Spleen (tissue), 11 donors: ENCODE measurements around the gene TPPP. TPM values are rescaled to one million over a fixed set of nuclear protein-coding genes. Genes with fewer than 3 reads are reported as not detected.
A peak's percentile ranks its signal among the peaks of the same experiment; 100 is the strongest.

Experiments
- DNase-seq: peaks from one replicate; pipeline ENCODE4 v3.0.0-alpha.2; 2020
- H3K27ac ChIP-seq, 8 donors: fragments of 200-600 bp; sonication (generic) in 7 of 8; 1 replicate in 4 of 8; 2 replicates in 4 of 8; pipeline versions ENCODE4 v1.5.0 to v1.8.0; 2016 to 2021; ENCODE audit warnings: inconsistent platforms in 4 of 8, mild to moderate bottlenecking in 4 of 8, moderate library complexity in 1 of 8
- H3K27me3 ChIP-seq, 7 donors: fragments of 200-600 bp; sonication (generic) in 6 of 7; replicated peaks in 1 of 7; 1 replicate in 4 of 7; 2 replicates in 3 of 7; pipeline versions ENCODE4 v1.5.0 to v1.8.0; 2016 to 2021; ENCODE audit warnings: inconsistent platforms in 3 of 7, mild to moderate bottlenecking in 1 of 7
- H3K36me3 ChIP-seq, 6 donors: fragments of 200-600 bp; sonication (generic) in 5 of 6; 1 replicate in 4 of 6; 2 replicates in 2 of 6; pipeline versions ENCODE4 v1.5.0 to v1.8.0; 2016 to 2021; ENCODE audit warnings: inconsistent platforms in 2 of 6
- H3K4me1 ChIP-seq, 6 donors: fragments of 200-600 bp; sonication (generic) in 5 of 6; 1 replicate in 3 of 6; 2 replicates in 3 of 6; pipeline versions ENCODE4 v1.5.0 to v1.8.0; 2016 to 2021; ENCODE audit warnings: inconsistent platforms in 3 of 6
- H3K4me3 ChIP-seq, 8 donors: fragments of 200-600 bp; sonication (generic) in 7 of 8; 1 replicate in 4 of 8; 2 replicates in 4 of 8; pipeline versions ENCODE4 v1.5.0 to v1.8.0; 2016 to 2021; ENCODE audit warnings: inconsistent platforms in 4 of 8, mild to moderate bottlenecking in 4 of 8, moderate library complexity in 2 of 8
- H3K9me3 ChIP-seq, 8 donors: fragments of 200-600 bp; sonication (generic) in 7 of 8; 1 replicate in 4 of 8; 2 replicates in 4 of 8; pipeline versions ENCODE4 v1.5.0 to v1.8.0; 2016 to 2021; ENCODE audit warnings: inconsistent platforms in 4 of 8
- CTCF ChIP-seq, 11 experiments: fragments of 200-600 bp in 7 of 11; fragments of 450-650 bp in 4 of 11; sonication (generic) in 4 of 11; IDR thresholded peaks in 8 of 11; conservative IDR thresholded peaks in 3 of 11; 1 replicate in 7 of 11; 2 replicates in 4 of 11; pipeline versions ENCODE4 v1.4.0 to v1.8.0; 2016 to 2021; ENCODE audit warnings: antibody characterized with exemption in 11 of 11, inconsistent platforms in 4 of 11, mild to moderate bottlenecking in 1 of 11
- POLR2A ChIP-seq, 3 donors: fragments of 450-650 bp; IDR thresholded peaks; one replicate each; pipeline ENCODE4 v1.5.1; 2017; ENCODE audit warnings: antibody characterized with exemption in 3 of 3, mild to moderate bottlenecking in 1 of 3
- POLR2AphosphoS5 ChIP-seq, 3 donors: sonication (generic); formaldehyde crosslinking; IDR thresholded peaks; one replicate each; pipeline ENCODE4 v1.5.1; 2017; ENCODE audit warnings: antibody characterized with exemption in 3 of 3
- WGBS, 5 donors: extraction: QIAGEN DNeasy Blood & Tissue Kit in 3 of 5; methylation state at CpG; one replicate each; pipeline versions ENCODE4 v1.1.5 to v1.1.7; 2013 to 2018; 5-methylcytosine and 5-hydroxymethylcytosine counted together
- intact Hi-C: fragments of 100-400 bp; cut with DNase I; formaldehyde crosslinking; loops from one replicate; pipeline ENCODE4 v1.15.0; 2023; ENCODE audit warnings: low total_unique reads
- polyA plus RNA-seq, 3 donors: library from polyadenylated mRNA; stranded (reverse); fragments of 200-250 nt; gene quantifications; one replicate each; pipeline ENCODE4 v1.2.1, GENCODE V29; 2013
- total RNA-seq, 7 donors: library from RNA; depleted of rRNA in 3 of 7; stranded (reverse); fragments of >200 nt in 3 of 7; fragmentation: NEBNext Ultra II Directional in 4 of 7; extraction: Animal tissue kit (Norgen Biotek cat#: 25700) in 4 of 7; gene quantifications; one replicate each; pipeline versions ENCODE4 v1.1.0 to v1.2.1, GENCODE V29; 2016 to 2021
- donor health status: healthy with polysubstance abuse.
- donor health status: DM: no; HTN: no; CAD: no; lungs with moderate emphysema.
- donor health status: DM: no; HTN: no; CAD: no.
- donor health status: Bipolar disorder and iron deficiency.
- donor health status: healthy.
- donor health status: DM: no; HTN: no; CAD: no.
- donor health status: DM: yes; HTN: yes; CAD: no.

Gene TPPP
- total and polyA plus RNA-seq, 10 donors = 0.30 to 12.2 (median 3.9) TPM

- no peak overlapping the region for H3K27ac ChIP-seq
- H3K4me3 ChIP-seq = no peak overlapping the region
- WGBS, 5 donors = 66 to 75% (median 73%) methylated on average over 13 to 27 of the region's 27 CpGs
- no peaks in the 10 kb centered on the region for H3K36me3 ChIP-seq
- peaks cover 17 to 43% (median 33%) of the 10 kb centered on the region in 6 donors for H3K4me1 ChIP-seq
- TF ChIP-seq POLR2A (IDR thresholded peaks at IDR 0.05) (no peak), CTCF (IDR thresholded peaks at IDR 0.05 in 8 of 11, conservative IDR thresholded peaks at IDR 0.05 in 3 of 11) (no peak), POLR2AphosphoS5 (IDR thresholded peaks at IDR 0.05) (no peak)
- H3K27me3 ChIP-seq = peaks cover 0 to 71% (median 15%) of the 10 kb centered on the region in 7 donors
- DNase-seq = peak; percentile 70
- no peaks in the 10 kb centered on the region for H3K9me3 ChIP-seq
- intact Hi-C loops = no loop called here
Measured at GRCh38 chr5:673831-674629, 19.1 kb downstream of the TPPP start.

- peak; percentile 75 for DNase-seq
- Histone ChIP-seq H3K4me1 (peaks cover 17 to 43% (median 33%) of the 10 kb centered on the region in 6 donors), H3K4me3 (peak overlapping the region in 1 of 8 donors; percentile 4), H3K27me3 (peaks cover 0 to 70% (median 15%) of the 10 kb centered on the region in 7 donors), H3K36me3 (peaks cover 0 to 5% (median 0%) of the 10 kb centered on the region in 6 donors), H3K27ac (peak overlapping the region in 1 of 8 donors; percentile 2), H3K9me3 (no peaks in the 10 kb centered on the region)
- TF ChIP-seq POLR2A (IDR thresholded peaks at IDR 0.05) (no peak), POLR2AphosphoS5 (IDR thresholded peaks at IDR 0.05) (no peak)
- WGBS, 5 donors = 38 to 64% (median 53%) methylated on average over 7 to 19 of the region's 19 CpGs
- intact Hi-C loops = no loop called here
Measured at GRCh38 chr5:673161-673830, 19.9 kb downstream of the TPPP start.

GRCh38 chr5:672329-673160 lies 20.6 kb downstream of the TPPP start:
- peak overlapping the region in 1 of 8 donors; percentile 2 for H3K27ac ChIP-seq
- peaks cover 17 to 43% (median 33%) of the 10 kb centered on the region in 6 donors for H3K4me1 ChIP-seq

GRCh38 chr5:671459-672328 lies 21.5 kb downstream of the TPPP start:
- no peak overlapping the region for H3K27ac ChIP-seq
- H3K27me3 ChIP-seq = peaks cover 0 to 70% (median 15%) of the 10 kb centered on the region in 7 donors
- WGBS, 5 donors = 32 to 38% (median 36%) methylated on average over 16 to 27 of the region's 27 CpGs
- peak; percentile 88 for DNase-seq
- intact Hi-C loops = loop anchor here (2.0 kb wide), 1 partner anchor 231 kb away; no protein-coding TSS in a partner anchor
- H3K4me1 ChIP-seq = peaks cover 17 to 43% (median 33%) of the 10 kb centered on the region in 6 donors
- no peaks in the 10 kb centered on the region for H3K9me3 ChIP-seq
- no peak for TF ChIP-seq POLR2A (IDR thresholded peaks at IDR 0.05)
- TF ChIP-seq CTCF (IDR thresholded peaks at IDR 0.05 in 8 of 11, conservative IDR thresholded peaks at IDR 0.05 in 3 of 11) = peak; percentile 64 to 91 (median 86)
- TF ChIP-seq POLR2AphosphoS5 (IDR thresholded peaks at IDR 0.05) = peak; percentile 25 to 60 (median 49)
- peak overlapping the region in 1 of 8 donors; percentile 35 for H3K4me3 ChIP-seq
- peaks cover 0 to 18% (median 0%) of the 10 kb centered on the region in 6 donors for H3K36me3 ChIP-seq

More at GRCh38 chr5:672329-673160, 20.6 kb downstream of the TPPP start:
- DNase-seq = peak; percentile 77
- peak overlapping the region in 1 of 8 donors; percentile 4 for H3K4me3 ChIP-seq
- 15 to 26% (median 17%) methylated on average over 22 to 27 of the region's 27 CpGs for WGBS, 5 donors
- peaks cover 0 to 11% (median 0%) of the 10 kb centered on the region in 6 donors for H3K36me3 ChIP-seq
- H3K9me3 ChIP-seq = no peaks in the 10 kb centered on the region
- TF ChIP-seq POLR2AphosphoS5 (IDR thresholded peaks at IDR 0.05) (peak in 1 of 3 donors; percentile 53), POLR2A (IDR thresholded peaks at IDR 0.05) (no peak)
- H3K27me3 ChIP-seq = peaks cover 0 to 70% (median 15%) of the 10 kb centered on the region in 7 donors
- intact Hi-C loops = no loop called here
